ENCODE data around the gene UBQLN4.

UBQLN4 gene

GRCh38 chr1:156001021-156001661 lies 52.5 kb downstream of the UBQLN4 start:
- no peaks in the 10 kb centered on the region for H3K9me3 Mint-ChIP-seq
- DNase-seq (no peak), ATAC-seq (no peak)
- peaks cover 13% of the 10 kb centered on the region for H3K4me1 Mint-ChIP-seq
- H3K27me3 Mint-ChIP-seq = no peaks in the 10 kb centered on the region
- no peak overlapping the region for H3K27ac Mint-ChIP-seq
- H3K36me3 Mint-ChIP-seq (ENCODE audit: low read depth) = no peaks in the 10 kb centered on the region
- no peak overlapping the region for H3K4me3 Mint-ChIP-seq

- Mint-ChIP-seq H3K9me3 (no peaks in the 10 kb centered on the region), H3K36me3 (ENCODE audit: low read depth) (no peaks in the 10 kb centered on the region), H3K27ac (no peak overlapping the region), H3K4me1 (peaks cover 6% of the 10 kb centered on the region), H3K4me3 (no peak overlapping the region), H3K27me3 (no peaks in the 10 kb centered on the region)
- DNase-seq (no peak), ATAC-seq (no peak)
These were observed 53.6 kb downstream of the UBQLN4 start for GRCh38 chr1:155999964-156000363.

- Mint-ChIP-seq H3K9me3 (no peaks in the 10 kb centered on the region), H3K27ac (no peak overlapping the region), H3K27me3 (no peaks in the 10 kb centered on the region), H3K4me3 (no peak overlapping the region), H3K36me3 (ENCODE audit: low read depth) (no peaks in the 10 kb centered on the region), H3K4me1 (peaks cover 1% of the 10 kb centered on the region)
- DNase-seq (no peak), ATAC-seq (no peak)
These were observed 57.4 kb downstream of the UBQLN4 start for GRCh38 chr1:155996166-155996565.

GRCh38 chr1:155993595-155993994 lies 60.0 kb downstream of the UBQLN4 start:
- Mint-ChIP-seq H3K4me1 (peaks cover 22% of the 10 kb centered on the region), H3K27ac (no peak overlapping the region), H3K27me3 (no peaks in the 10 kb centered on the region), H3K36me3 (ENCODE audit: low read depth) (no peaks in the 10 kb centered on the region), H3K9me3 (no peaks in the 10 kb centered on the region), H3K4me3 (no peak overlapping the region)
- ATAC-seq = no peak
- no peak for DNase-seq

GRCh38 chr1:155990005-155990739 lies 63.4 kb downstream of the UBQLN4 start:
- ATAC-seq (peak; percentile 25), DNase-seq (no peak)
- H3K4me3 Mint-ChIP-seq = no peak overlapping the region
- H3K4me1 Mint-ChIP-seq = peaks cover 22% of the 10 kb centered on the region
- no peaks in the 10 kb centered on the region for H3K36me3 Mint-ChIP-seq (ENCODE audit: low read depth)
- no peaks in the 10 kb centered on the region for H3K9me3 Mint-ChIP-seq
- H3K27ac Mint-ChIP-seq = no peak overlapping the region
- H3K27me3 Mint-ChIP-seq = no peaks in the 10 kb centered on the region

GRCh38 chr1:155989242-155990004 lies 64.2 kb downstream of the UBQLN4 start:
- no peaks in the 10 kb centered on the region for H3K9me3 Mint-ChIP-seq
- H3K36me3 Mint-ChIP-seq (ENCODE audit: low read depth) = no peaks in the 10 kb centered on the region
- peaks cover 22% of the 10 kb centered on the region for H3K4me1 Mint-ChIP-seq
- ATAC-seq = peak; percentile 89
- no peaks in the 10 kb centered on the region for H3K27me3 Mint-ChIP-seq
- no peak overlapping the region for H3K27ac Mint-ChIP-seq
- no peak overlapping the region for H3K4me3 Mint-ChIP-seq
- peak; percentile 77 for DNase-seq
